Measurements from ENCODE around the gene UBE2E2.

GRCh38 chr3:23465569-23465968 is 262.4 kb downstream of the UBE2E2 start:
- TF ChIP-seq EZH2 (IDR thresholded peaks at IDR 0.05; ENCODE audit: borderline replicate concordance, low read depth, low read length, severe bottlenecking): no peak
- TF ChIP-seq CTCF (IDR thresholded peaks at IDR 0.05; ENCODE audit: borderline replicate concordance, extremely low read depth, low read length, poor library complexity, severe bottlenecking): no peak
